ENCODE measurements around the gene F12. TPM values are rescaled to one million over a fixed set of nuclear protein-coding genes. Genes with fewer than 3 reads are reported as not detected.

The F12 gene
- total and polyA plus RNA-seq, 3 experiments from 2014 or later = 1.9 to 10.3 (median 9.2) TPM

DNA sequence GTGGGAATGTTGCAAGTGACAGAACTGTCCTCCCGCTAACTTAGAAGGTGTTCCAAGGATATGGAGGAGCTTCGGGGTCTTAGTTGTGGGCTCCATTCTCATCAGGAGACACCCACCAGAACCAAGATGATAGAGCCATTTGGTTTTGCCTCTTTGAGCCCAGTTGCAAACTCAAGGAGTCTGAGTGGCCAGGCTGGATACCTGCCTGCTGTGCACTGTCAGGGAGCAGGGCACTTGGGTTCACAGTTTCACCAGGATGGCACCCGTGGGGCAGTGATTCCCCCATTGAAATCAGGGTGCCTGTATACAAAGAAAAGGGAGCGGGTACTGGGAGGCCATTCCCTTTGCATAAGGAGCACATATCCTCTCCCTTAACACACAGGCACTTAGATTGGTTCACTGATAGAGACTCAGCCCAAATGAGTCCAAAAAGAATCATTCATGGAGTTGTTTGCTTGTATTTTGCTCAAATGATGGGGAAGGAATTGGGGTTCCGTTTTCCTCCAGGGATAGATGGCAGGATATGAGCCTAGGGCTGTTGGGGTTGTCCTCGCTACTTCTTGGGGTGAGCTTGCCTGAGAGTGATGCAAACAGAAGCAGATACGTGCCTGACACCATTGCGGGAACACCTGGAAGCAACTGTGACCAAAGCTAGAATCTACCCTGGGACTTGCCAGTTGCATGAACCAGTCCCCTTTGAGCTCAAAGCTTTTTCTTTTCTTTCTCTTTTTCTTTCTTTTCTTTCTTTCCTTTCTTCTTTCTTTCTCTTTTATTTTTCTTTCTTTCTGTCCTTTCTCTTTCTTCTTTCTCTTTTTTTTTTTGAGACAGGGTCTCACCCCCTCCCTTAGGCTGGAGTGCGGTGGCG, 35.9 kb upstream of the F12 start:
- Mint-ChIP-seq H3K27ac (peak overlapping the region; percentile 83 to 100 (median 98)), H3K36me3 (peaks cover 0 to 25% (median 0%) of the 10 kb centered on the region in 3 donors), H3K4me3 (peak overlapping the region; percentile 74 to 92 (median 85)), H3K4me1 (peaks cover 38 to 54% (median 39%) of the 10 kb centered on the region in 3 donors), H3K9me3 (no peaks in the 10 kb centered on the region), H3K27me3 (no peaks in the 10 kb centered on the region)
- Histone ChIP-seq H3K4me1 (ENCODE audit: insufficient read depth, low read length) (peaks cover 41% of the 10 kb centered on the region), H3K27me3 (ENCODE audit: insufficient read depth, low read length, poor library complexity, severe bottlenecking) (no peaks in the 10 kb centered on the region), H3K9me3 (ENCODE audit: low read length) (no peaks in the 10 kb centered on the region), H3K36me3 (ENCODE audit: insufficient read depth, low read length) (peaks cover 17% of the 10 kb centered on the region), H3K4me3 (ENCODE audit: low read length) (peak overlapping the region; percentile 56), H3K27ac (ENCODE audit: low read depth, low read length) (peak overlapping the region; percentile 66)
- peak in 4 of 5 donors; percentile 42 to 61 (median 54) for DNase-seq
- ChIA-PET CTCF (interaction anchor here (0.8 to 20.8 kb wide), 14 partner anchors 7 to 136 kb away, joined by 3 to 326 read pairs (median 4); partner anchors contain the start of genes F12, GRK6 and PFN3), POLR2A (interaction anchor here (0.9 to 8.6 kb wide), 11 partner anchors 8 to 330 kb away, joined by 3 to 154 read pairs (median 7); partner anchors contain the start of genes GRK6 and LMAN2)

- H3K27me3 Mint-ChIP-seq = no peaks in the 10 kb centered on the region
- peaks cover 46 to 63% (median 48%) of the 10 kb centered on the region in 3 donors for H3K4me1 Mint-ChIP-seq
- DNase-seq = peak in 2 of 5 donors; percentile 38 to 55
- Histone ChIP-seq H3K4me1 (ENCODE audit: insufficient read depth, low read length) (peaks cover 50% of the 10 kb centered on the region), H3K4me3 (ENCODE audit: low read length) (no peak overlapping the region), H3K36me3 (ENCODE audit: insufficient read depth, low read length) (peaks cover 24% of the 10 kb centered on the region), H3K9me3 (ENCODE audit: low read length) (no peaks in the 10 kb centered on the region), H3K27me3 (ENCODE audit: insufficient read depth, low read length, poor library complexity, severe bottlenecking) (no peaks in the 10 kb centered on the region), H3K27ac (ENCODE audit: low read depth, low read length) (peak overlapping the region; percentile 66)
- ChIA-PET CTCF (interaction anchor here (1.0 to 20.8 kb wide), 9 partner anchors 8 to 73 kb away, joined by 3 to 326 read pairs (median 5); partner anchors contain the start of genes F12, GRK6 and PFN3), POLR2A (interaction anchor here (1.7 to 8.6 kb wide), 5 partner anchors 11 to 74 kb away, joined by 4 to 154 read pairs (median 57); partner anchors contain the start of gene GRK6)
- H3K9me3 Mint-ChIP-seq = no peaks in the 10 kb centered on the region
- peak overlapping the region; percentile 83 to 100 (median 96) for H3K27ac Mint-ChIP-seq
- peak overlapping the region in 6 of 7 donors; percentile 13 to 90 (median 68) for H3K4me3 Mint-ChIP-seq
- H3K36me3 Mint-ChIP-seq = peaks cover 5 to 34% (median 6%) of the 10 kb centered on the region in 3 donors
Observed at GRCh38 chr5:177444106-177445051, 35.0 kb upstream of the F12 start.

DNA sequence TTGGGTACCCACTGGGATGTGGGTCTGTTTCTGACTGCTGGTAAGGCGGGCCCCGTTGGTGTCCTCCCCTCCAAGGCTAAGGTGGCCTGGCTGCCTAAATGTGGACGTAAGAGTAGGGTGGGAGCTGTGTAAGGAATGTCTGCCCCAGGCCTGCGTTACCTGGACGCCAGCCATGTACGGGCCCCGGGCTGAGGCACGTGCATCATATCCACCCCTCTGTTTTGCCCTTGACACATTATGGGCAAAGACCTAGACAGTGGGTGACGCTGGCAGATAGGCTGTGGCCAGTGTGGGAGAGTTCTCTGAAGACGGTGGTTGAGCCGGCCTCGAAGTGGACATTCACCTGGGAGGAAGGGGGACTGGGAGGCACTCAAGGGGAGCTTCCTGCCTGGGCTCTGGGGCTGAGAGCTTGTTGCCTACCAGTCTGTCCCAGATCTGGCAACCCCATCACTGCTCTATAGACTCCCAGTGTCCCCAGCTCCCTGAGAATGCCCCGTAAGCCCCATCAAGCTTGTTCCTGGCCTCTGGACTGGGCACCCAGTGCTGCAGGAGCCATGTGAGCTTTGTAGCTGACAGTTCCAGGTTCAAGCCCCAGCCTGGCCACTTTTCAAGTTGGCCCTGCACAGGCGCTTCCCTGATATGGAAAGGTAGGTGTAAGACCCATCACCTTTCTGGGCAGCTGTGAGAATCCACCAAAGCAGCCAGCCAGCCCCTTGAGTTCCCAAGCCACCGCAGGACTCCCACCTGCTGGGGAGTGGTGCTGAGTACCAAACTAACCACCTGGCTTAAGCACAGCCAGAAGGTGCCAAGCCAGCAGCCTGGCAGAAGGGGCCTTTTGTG, 34.0 kb upstream of the F12 start:
- Mint-ChIP-seq H3K27ac (peak overlapping the region; percentile 50 to 100 (median 93)), H3K4me3 (peak overlapping the region in 1 of 7 donors; percentile 68), H3K27me3 (no peaks in the 10 kb centered on the region), H3K36me3 (peaks cover 5 to 42% (median 10%) of the 10 kb centered on the region in 3 donors), H3K4me1 (peaks cover 48 to 66% (median 52%) of the 10 kb centered on the region in 3 donors), H3K9me3 (no peaks in the 10 kb centered on the region)
- DNase-seq = no peak
- Histone ChIP-seq H3K4me3 (ENCODE audit: low read length) (no peak overlapping the region), H3K9me3 (ENCODE audit: low read length) (no peaks in the 10 kb centered on the region), H3K27ac (ENCODE audit: low read depth, low read length) (no peak overlapping the region), H3K36me3 (ENCODE audit: insufficient read depth, low read length) (peaks cover 29% of the 10 kb centered on the region), H3K4me1 (ENCODE audit: insufficient read depth, low read length) (peaks cover 46% of the 10 kb centered on the region), H3K27me3 (ENCODE audit: insufficient read depth, low read length, poor library complexity, severe bottlenecking) (no peaks in the 10 kb centered on the region)
- POLR2A ChIA-PET = interaction anchor here (0.6 to 8.6 kb wide), 6 partner anchors 12 to 210 kb away, joined by 3 to 154 read pairs (median 52); partner anchors contain the start of gene GRK6
- CTCF ChIA-PET = interaction anchor here (1.1 to 20.8 kb wide), 8 partner anchors 9 to 72 kb away, joined by 3 to 326 read pairs (median 26); partner anchors contain the start of genes F12, GRK6 and PFN3

GRCh38 chr5:177442066-177442826, 32.9 kb upstream of the F12 start:
- CTCF ChIA-PET = interaction anchor here (1.3 to 20.8 kb wide), 6 partner anchors 13 to 55 kb away, joined by 3 to 326 read pairs (median 164); partner anchors contain the start of genes F12, GRK6, PDLIM7 and PFN3

GRCh38 chr5:177440990-177441780, 31.8 kb upstream of the F12 start:
- Histone ChIP-seq H3K27ac (ENCODE audit: low read depth, low read length) (peak overlapping the region; percentile 43), H3K4me1 (ENCODE audit: insufficient read depth, low read length) (peaks cover 51% of the 10 kb centered on the region), H3K4me3 (ENCODE audit: low read length) (no peak overlapping the region), H3K36me3 (ENCODE audit: insufficient read depth, low read length) (peaks cover 49% of the 10 kb centered on the region), H3K27me3 (ENCODE audit: insufficient read depth, low read length, poor library complexity, severe bottlenecking) (no peaks in the 10 kb centered on the region), H3K9me3 (ENCODE audit: low read length) (no peaks in the 10 kb centered on the region)
- DNase-seq = no peak
- no peaks in the 10 kb centered on the region for H3K9me3 Mint-ChIP-seq
- ChIA-PET POLR2A (interaction anchor here (0.9 to 8.6 kb wide), 5 partner anchors 9 to 38 kb away, joined by 3 to 154 read pairs (median 7); partner anchors contain the start of gene GRK6), CTCF (interaction anchor here (1.3 to 20.8 kb wide), 7 partner anchors 12 to 56 kb away, joined by 3 to 326 read pairs (median 47); partner anchors contain the start of genes F12, GRK6, PDLIM7 and PFN3)
- H3K27me3 Mint-ChIP-seq = no peaks in the 10 kb centered on the region
- H3K4me1 Mint-ChIP-seq = peaks cover 55 to 77% (median 61%) of the 10 kb centered on the region in 3 donors
- H3K27ac Mint-ChIP-seq = peak overlapping the region in 5 of 8 donors; percentile 65 to 94 (median 76)
- H3K36me3 Mint-ChIP-seq = peaks cover 5 to 64% (median 19%) of the 10 kb centered on the region in 3 donors
- no peak overlapping the region for H3K4me3 Mint-ChIP-seq

More at GRCh38 chr5:177442066-177442826, 32.9 kb upstream of the F12 start:
- peak overlapping the region in 4 of 8 donors; percentile 3 to 65 (median 56) for H3K27ac Mint-ChIP-seq
- no peak overlapping the region for H3K27ac ChIP-seq (ENCODE audit: low read depth, low read length)
- H3K27me3 Mint-ChIP-seq = no peaks in the 10 kb centered on the region
- H3K27me3 ChIP-seq (ENCODE audit: insufficient read depth, low read length, poor library complexity, severe bottlenecking) = no peaks in the 10 kb centered on the region
- DNase-seq = no peak
- H3K4me1 ChIP-seq (ENCODE audit: insufficient read depth, low read length) = peaks cover 43% of the 10 kb centered on the region
- POLR2A ChIA-PET = interaction anchor here (1.5 to 8.6 kb wide), 4 partner anchors 10 to 39 kb away, joined by 3 to 154 read pairs (median 36); partner anchors contain the start of gene GRK6
- H3K9me3 ChIP-seq (ENCODE audit: low read length) = no peaks in the 10 kb centered on the region
- H3K4me3 ChIP-seq (ENCODE audit: low read length) = no peak overlapping the region
- peak overlapping the region in 1 of 7 donors; percentile 42 for H3K4me3 Mint-ChIP-seq
- peaks cover 49 to 68% (median 53%) of the 10 kb centered on the region in 3 donors for H3K4me1 Mint-ChIP-seq
- H3K36me3 Mint-ChIP-seq = peaks cover 5 to 54% (median 17%) of the 10 kb centered on the region in 3 donors
- H3K9me3 Mint-ChIP-seq = no peaks in the 10 kb centered on the region
- H3K36me3 ChIP-seq (ENCODE audit: insufficient read depth, low read length) = peaks cover 40% of the 10 kb centered on the region
